ENCODE data around the gene RAB11A.

RAB11A gene

GRCh38 chr15:65887565-65887964 is 18.3 kb downstream of the RAB11A start:
- DNase-seq: no peak

DNA sequence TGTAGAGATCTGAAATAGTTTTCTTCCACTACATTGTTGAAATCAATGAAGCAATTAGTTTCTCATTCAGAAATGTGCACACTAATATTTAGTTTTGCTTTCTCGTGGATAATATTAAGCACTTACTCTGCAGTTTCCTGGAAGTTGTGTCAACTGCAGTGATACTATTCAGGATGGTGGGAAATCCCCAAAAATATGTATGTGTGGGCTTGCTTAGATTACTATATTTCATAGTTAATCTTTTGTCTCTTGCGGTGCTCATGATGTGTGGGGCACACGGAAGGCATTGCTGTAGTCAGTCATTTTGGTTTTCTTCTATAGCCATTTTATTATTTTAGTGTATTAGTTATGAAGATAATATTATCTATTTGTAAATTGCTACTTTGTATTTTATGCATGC is 19.7 kb downstream of the RAB11A start:
- no peak for DNase-seq

DNA sequence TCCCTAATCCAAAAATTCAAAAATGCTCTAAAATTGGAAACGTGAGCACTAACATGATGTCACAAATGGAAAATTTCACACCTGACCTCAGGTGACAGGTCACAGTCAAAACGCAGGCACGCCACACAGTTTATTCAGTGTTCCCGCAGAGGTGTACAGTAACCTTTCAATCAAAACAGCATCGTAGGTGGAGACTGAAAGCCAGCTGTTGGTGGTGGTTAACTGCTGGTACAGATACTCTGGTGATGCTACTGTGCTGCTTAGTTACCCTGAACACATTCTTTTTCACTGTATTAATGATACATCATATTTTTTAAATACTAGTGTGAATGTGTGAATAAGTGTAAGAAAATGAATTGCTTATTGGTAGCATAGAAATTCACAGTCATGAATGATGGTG is 23.8 kb downstream of the RAB11A start:
- no peak for DNase-seq

DNA sequence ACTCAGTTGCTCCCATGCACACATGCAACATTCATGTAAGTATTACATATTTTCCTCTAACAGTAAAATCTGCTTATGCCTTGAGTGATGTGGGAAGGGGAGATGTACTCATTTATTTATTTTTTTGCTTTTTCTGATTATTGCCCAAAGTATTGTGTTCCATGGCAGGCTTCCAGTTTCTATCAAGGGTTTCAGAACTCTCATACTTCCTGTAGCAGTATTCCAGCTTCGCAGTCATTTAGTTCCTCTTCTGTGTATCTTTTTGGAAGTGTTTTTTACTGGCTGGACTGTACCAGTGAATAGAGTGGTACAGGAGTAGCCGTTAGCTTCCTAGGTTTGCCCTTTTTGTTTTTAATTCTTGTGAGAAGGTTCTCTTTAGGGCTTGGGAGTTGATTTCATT is 26.9 kb downstream of the RAB11A start:
- DNase-seq: no peak

DNA sequence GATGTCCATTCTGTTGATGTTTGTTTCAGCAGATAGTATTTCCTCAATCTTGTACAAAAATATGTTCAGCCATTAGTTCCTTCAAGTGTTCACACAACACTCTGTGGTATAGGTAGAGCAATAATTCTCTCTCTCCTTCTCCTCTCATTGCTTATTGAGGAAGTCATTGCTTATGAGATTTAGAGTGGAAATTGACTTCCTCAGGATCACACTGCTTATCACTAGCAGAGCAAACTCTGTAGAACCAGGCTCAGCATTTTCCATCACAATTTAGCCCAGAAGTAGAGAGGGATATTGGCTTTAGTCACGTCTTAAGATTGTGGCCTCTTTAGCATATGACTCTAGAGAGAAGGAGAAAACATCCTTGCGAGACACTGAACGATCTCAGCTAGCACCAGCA is 31.2 kb downstream of the RAB11A start:
- DNase-seq: no peak

- DNase-seq: no peak
These were observed 32.0 kb downstream of the RAB11A start for GRCh38 chr15:65901336-65901735.

DNA sequence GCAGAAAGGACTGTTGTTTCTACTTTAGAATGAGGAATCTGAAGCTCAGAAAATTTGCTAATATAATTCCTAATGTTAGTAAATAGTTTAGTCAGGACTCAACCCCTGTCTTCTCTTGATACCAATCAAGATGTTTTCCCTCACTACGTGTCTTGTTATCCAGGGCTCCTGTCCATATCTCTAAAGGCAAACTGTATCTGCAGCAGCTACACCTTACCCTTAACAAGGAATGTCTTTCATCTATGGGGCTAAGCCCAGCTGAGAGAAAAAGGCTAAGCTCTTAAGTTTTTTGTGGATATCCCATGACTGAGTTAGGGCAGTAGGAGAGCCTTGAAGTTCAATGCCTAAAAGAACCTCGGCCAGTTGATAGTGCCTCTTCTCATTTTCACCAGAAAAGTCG is 32.5 kb downstream of the RAB11A start:
- no peak for DNase-seq

GRCh38 chr15:65902373-65902772 is 33.1 kb downstream of the RAB11A start:
- DNase-seq: peak; percentile 53

- no peak for DNase-seq
These were observed 34.2 kb downstream of the RAB11A start for GRCh38 chr15:65903296-65904073.

- DNase-seq: no peak
These were observed 35.0 kb downstream of the RAB11A start for GRCh38 chr15:65904301-65904700.

- no peak for DNase-seq
These were observed 37.1 kb downstream of the RAB11A start for GRCh38 chr15:65906396-65906795.

DNA sequence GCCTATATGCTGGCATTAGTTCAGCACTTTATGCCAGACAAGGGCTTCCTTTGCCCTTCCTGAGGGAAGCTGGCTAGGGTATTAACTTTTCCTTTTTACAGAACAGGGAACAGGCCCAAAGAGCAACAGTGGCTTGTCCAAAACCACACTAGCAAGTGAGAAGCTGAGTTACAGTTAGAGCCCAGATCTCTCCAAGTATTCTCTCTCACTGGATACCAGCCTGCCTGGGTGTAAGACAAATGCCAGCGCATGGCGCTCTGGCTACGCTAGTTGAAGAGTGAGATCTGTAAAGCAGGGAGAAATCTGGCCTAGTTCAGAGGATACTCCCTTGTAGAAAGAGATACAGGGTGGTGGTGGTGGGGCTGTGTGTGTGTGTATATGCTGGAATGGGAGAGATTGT is 38.4 kb downstream of the RAB11A start:
- no peak for DNase-seq

- DNase-seq: no peak
These were observed 39.6 kb downstream of the RAB11A start for GRCh38 chr15:65908876-65909275.

DNA sequence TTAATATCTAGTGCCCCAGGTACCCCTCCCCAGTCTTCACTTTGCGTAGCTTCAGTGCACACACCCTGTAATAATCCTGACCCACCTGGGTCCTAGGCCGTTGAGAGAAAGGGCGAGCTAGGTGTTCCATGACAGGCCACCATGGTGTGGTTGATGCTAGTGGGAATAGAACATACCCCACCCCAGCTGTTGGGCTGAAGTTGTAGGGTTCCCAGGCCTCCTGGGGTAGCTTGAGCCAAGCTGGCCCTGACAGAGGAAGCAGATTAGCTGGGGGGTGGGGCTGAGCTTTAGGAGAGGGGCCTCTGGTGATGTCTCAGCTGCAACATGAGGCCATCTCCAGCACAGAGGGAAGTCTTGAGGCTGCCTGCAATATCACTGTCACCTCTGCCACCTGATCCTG is 40.5 kb downstream of the RAB11A start:
- no peak for DNase-seq

GRCh38 chr15:65910341-65910740 is 41.0 kb downstream of the RAB11A start:
- no peak for DNase-seq

DNA sequence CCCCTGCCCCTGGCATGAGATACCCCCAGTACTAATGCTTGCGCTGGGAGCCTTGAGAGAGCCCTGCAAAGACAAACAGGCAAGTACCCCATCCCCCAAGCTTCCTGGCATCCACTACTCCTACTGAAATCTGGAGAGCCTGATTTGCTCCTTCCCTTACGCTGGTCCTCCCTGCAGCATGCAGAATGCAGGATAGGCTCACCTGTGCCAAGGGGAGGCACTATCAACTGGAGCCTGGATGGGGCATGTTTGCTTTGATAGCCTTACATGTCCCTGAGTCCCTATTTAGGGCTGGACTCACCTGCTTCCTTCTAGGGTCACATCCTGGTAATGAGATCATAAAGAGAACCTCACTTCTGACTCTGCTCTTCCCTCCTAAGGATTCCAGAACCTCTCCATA is 42.9 kb downstream of the RAB11A start:
- no peak for DNase-seq

GRCh38 chr15:65913631-65914199 is 44.4 kb downstream of the RAB11A start:
- no peak for DNase-seq

DNA sequence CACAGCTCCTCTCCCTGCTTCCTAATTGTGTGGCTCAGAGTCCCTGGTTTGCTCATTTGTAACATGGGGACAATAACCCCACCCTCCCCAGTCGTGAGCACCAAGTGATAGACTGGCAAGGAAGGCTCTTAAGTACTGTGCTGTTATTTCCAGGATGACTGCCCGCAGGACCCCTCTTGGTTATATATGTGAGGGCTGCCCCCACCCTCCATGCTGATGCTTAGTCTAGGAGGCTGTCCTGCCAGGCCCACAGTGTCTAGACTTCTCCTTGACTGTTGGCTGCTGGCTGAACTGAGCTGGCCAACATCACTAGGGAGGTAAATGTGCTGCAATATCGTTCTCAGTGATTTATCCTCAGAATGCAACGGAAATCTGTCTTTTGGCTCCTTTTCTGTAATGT is 45.1 kb downstream of the RAB11A start:
- no peak for DNase-seq

DNA sequence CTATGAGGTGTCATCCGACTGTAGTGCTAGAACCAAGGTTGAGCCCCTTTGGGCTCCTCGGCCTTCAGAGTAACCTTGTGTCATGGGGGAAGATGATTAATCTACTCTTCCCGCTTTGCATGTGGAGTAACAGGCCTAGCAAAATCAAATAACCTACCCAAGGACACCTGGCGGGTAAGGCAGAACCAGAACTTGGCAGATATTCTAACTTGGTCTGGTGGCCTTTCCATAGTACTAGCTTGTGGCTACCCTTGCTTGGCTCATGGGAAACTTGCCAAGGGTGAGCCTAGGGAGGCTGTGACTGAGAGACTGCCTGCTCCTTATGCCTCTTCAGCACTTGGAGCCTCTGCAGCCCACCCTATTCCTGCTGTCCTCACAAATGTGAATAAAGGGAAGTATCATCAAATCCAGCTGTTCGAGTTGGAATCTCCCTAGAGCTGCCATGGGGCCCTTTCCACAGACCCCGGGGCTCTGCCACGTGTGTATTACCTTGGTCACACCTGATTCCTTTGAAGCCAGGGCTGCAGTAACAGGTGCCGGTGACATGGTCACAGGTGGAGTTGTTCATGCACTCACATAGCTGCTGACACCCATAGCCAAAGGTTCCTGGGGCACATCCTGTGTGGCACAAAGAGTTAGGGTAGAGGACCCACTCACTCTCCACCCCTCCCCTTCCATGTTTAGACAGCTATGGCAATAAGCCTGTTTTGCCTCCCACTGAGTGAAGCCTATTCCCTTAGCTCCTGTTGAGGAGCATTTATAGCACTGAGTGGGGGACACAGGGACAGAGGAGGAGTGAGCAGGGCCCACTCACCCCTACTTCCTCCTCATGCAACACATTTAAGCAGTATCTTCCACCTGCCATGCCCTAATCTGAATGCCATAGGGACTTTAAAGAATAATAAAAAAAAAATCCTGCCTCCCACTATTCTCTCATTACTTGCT is 46.0 kb downstream of the RAB11A start:
- no peak for DNase-seq

GRCh38 chr15:65916041-65916663 is 46.9 kb downstream of the RAB11A start:
- DNase-seq: no peak

GRCh38 chr15:65916664-65917406 is 47.5 kb downstream of the RAB11A start:
- peak; percentile 68 for DNase-seq

DNA sequence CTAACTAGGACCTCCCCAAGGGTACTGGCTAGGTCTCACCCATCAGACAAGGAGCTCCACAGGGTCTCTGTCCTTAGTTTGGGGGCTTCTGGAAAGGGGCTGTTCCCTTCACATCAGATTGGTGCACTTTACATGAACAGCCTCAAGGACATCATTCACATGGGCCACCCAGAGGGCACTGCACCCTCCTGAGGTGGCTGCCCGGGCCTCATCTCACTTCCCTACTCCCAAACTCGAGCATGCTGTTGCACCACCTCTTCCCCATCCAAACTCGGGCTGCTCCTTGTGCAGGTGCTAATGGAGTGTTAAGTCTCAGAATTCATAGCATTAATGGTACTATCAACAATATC is 48.1 kb downstream of the RAB11A start:
- no peak for DNase-seq

DNA sequence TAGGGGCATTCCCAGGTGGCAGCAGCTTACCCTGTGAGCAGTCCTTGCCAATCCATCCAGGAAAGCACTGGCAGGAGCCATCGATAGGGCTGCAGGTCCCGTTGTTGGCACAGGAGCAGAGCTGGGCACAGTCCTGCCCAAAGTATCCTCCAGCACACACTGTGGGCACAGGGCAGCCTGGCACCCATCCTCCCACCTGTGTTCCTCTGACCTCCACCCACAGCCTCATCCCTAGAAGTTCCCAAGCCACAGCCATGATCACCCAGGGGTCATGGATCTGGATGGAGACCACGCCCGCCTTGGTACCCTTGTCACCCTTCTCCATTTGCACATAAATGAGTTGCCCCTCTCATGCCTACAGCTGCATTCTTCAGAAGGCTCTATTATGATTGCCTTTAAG is 48.6 kb downstream of the RAB11A start:
- DNase-seq: no peak
